Stimulated activated naive CD8-positive, alpha-beta T cell treated with anti-CD3 and anti-CD28 coated beads, Interleukin-15, Interleukin-2, amounts not matched to agents 100 U/mL and 50 U/mL, for 24 hours (primary cell): ENCODE measurements around the gene ZNF200.
"Not testable (repeated sequence)": the region's sequence is repeated elsewhere in the genome, so short reads cannot be mapped to it uniquely, and the experiment has no call there.

ENCODE experiments used
- ATAC-seq: fragments of 150-1000 bp; cut with Tn5 transposase; one replicate; pipeline ENCODE4 v1.10.0; 2021
- DNase-seq: peaks from one replicate; pipeline ENCODE4 v3.0.0; 2021

The ZNF200 gene

GRCh38 chr16:3252967-3253366, 18.0 kb upstream of the ZNF200 start:
- no peak for ATAC-seq
- DNase-seq = no peak

- ATAC-seq (no peak), DNase-seq (no peak)
These were observed 14.5 kb upstream of the ZNF200 start for GRCh38 chr16:3249451-3249850.

- DNase-seq = no peak
- no peak for ATAC-seq
These were observed 14.1 kb upstream of the ZNF200 start for GRCh38 chr16:3249020-3249419.

DNA sequence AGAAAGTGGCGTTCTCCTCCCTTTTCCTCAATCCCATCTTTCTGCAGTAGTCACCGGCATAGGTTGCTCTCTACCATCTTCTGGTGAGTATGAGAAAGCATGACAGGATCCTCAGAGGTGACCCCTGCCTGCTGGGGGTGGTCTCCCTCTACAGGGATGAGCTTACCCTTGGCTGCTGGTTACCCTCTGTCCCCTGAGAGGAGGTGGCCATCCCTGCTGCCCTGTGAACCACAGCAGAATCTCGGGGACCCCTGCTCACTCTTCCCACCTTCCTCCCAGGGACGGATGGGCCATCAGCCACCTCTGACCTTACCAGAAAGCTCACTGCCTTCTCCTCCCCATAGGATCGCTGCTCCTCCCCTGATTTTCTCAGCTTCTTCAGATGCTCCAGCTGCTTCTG, 13.6 kb upstream of the ZNF200 start:
- no peak for ATAC-seq
- DNase-seq = no peak

DNA sequence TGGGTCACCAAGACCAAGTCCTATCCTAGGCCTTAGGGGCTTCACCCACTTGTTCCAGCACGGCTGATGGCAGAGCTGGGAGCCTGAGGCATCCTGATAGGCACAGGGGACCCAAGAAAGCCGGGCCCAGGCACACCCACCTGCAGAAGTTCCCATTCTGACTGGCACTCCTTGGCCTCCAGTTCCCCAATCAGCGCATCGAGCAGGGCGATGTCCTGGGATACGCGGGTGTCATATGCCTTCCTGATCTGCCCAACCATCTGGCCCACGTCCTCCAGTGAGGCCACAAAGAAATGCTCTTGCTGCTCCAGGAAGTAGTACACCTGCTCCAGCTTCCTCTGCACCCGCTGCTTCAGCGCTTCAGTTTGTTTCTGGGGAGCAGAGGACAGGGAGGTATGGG, 11.9 kb upstream of the ZNF200 start:
- no peak for DNase-seq
- no peak for ATAC-seq

DNA sequence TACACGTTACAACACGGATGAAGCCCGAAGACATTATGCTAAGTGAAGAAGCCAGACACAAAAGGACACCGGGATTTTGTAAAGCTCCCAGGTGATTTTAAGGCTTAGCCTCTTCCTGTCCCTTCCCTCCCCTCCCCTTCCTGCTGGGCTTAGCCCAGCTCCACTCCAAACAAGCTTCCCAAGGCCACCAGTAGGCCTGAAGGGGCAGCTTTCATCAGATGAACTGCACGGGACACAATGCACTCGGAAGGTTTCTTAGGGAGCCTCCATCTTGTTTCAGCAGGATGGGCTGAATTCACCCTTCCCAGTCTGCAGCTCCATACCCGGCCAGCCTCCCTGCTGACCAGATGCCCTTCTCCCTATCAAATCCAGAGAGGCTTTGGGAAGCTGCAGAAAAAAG, 11.0 kb upstream of the ZNF200 start:
- no peak for DNase-seq
- no peak for ATAC-seq

- DNase-seq = no peak
- ATAC-seq = peak; percentile 75
These were observed 8.9 kb upstream of the ZNF200 start for GRCh38 chr16:3243882-3244281.

GRCh38 chr16:3242709-3243108, 7.8 kb upstream of the ZNF200 start:
- ATAC-seq (no peak), DNase-seq (no peak)

DNA sequence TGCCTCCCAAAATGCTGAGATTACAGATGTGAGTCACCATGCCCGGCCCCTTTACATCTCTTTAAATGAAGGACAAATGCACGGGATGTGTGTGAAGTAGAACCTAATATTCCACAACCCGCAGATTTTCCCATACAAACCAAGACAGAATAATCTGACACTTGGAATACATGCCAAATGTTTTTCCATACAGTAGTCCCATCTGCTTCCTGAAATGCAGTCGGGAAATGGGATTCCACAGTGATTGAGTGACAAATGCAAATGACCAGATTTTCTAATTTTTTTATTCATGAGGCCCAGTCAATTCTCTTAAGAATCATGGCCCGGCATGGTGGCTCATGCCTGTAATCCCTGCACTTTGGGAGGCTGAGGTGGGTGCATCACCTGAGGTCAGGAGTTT, 6.8 kb upstream of the ZNF200 start:
- DNase-seq (no peak), ATAC-seq (no peak)

- DNase-seq = peak; percentile 26
- no peak for ATAC-seq
These were observed 1.1 kb upstream of the ZNF200 start for GRCh38 chr16:3235856-3236669.

DNA sequence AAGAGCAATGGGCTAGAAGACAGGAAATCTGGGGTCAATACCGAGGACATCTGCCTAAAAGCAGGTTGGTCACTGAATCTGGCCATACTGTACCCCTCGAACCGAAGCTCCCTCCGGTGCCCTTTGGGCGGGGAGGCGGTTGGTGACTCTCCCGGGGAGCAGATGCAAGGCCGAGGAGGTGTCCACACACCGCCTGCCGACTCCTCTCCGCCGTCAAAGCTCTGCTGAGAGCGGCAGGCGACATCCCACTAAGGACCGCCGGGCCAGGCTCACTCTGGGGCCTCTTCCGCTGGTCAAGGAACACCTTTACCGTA, 458 bp downstream of the ZNF200 start:
- ATAC-seq (no peak), DNase-seq (no peak)

GRCh38 chr16:3223913-3224515, 10.9 kb downstream of the ZNF200 start:
- no peak for ATAC-seq
- no peak for DNase-seq

DNA sequence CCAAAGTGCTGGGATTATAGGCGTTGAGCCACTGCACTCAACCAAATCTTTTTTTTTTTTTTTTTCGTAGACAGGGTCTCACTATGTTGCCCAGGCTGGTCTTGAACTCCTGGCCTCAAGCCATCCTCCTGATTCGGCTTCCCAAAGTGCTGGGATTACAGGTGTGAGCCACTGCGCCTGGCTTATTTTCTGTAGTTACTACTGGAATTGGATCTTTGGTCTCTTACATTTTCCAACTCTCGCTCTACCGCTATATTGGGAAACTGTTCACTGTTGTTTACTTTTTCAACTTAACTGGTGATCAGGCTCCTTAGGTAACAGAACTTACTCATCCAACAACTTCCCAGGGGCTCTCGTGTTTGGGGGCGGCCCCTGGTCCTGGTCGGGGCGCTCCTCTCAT, 14.1 kb downstream of the ZNF200 start:
- DNase-seq (no peak), ATAC-seq (no peak)

DNA sequence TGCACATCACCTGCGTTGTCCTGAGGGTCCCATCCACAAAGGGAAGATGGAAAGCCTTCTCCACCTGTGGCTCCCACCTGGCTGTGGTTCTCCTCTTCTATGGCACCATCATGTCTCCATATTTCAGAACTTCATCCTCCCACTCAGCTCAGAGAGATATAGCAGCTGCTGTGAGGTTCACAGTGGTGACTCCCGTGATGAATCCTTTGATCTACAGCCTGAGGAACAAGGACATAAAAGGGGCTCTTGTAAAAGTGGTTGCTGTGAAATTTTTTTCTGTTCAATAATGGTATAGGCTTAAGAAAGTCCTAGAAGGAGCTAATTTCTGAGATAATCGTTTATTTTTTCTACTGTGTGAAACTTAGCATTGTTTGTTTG, 18.7 kb downstream of the ZNF200 start:
- no peak for ATAC-seq

DNA sequence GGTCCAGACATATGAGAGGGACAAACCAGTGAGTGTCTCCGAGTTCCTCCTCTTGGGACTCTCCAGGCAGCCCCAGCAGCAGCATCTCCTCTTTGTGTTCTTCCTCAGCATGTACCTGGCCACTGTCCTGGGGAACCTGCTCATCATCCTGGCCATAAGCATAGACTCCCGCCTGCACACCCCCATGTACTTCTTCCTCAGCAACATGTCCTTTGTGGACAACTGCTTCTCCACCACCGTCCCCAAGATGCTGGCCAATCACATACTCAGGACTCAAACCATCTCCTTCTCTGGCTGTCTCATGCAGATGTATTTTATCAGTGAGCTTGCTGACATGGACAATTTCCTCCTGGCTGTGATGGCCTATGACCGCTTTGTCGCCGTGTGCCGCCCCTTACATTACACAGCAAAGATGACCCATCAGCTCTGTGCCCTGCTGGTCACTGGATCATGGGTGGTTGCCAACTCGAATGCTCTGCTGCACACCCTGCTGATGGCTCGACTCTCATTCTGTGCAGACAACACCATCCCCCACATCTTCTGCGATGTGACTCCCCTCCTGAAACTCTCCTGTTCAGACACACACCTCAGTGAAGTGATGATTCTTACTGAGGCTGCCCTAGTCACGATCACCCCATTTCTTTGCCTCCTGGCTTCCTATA, 19.2 kb downstream of the ZNF200 start:
- DNase-seq (peak; percentile 21), ATAC-seq (peak; percentile 30)

More for the DNA sequence above, 18.7 kb downstream of the ZNF200 start:
- no peak for DNase-seq

DNA sequence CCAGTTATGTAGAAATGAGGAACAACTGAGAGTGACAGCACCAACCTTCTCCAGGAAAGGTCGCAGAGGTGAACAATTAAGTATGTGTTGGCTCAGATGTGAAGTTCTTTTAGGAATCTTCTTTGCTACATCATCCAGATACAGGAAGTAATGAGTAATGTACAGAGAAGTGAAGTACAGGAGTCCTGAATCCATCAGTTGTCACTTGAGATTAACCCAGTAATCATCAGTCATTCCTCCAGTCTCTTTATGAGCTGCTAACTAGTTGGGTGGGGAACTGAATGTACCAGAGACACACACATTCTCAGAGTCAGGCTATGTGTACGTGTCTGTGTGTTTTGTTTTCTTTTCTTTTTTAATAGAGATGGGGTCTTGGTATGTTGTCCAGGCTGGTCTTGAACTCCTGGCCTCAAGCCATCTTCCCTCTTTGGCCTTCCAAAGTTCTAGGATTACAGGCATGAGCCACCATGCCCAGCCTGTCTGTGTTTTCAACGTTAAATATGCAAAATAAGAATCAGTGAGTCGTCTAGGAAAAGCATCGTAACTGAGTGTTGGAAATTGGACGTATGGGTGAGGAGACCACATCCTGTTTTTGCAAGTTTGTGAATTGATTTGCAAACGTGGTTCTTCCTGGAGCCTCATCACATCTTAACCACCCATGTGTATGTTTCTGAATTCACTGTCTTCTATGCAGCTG, 19.9 kb downstream of the ZNF200 start:
- DNase-seq (no peak), ATAC-seq (peak; percentile 84)

- no peak for ATAC-seq
- DNase-seq = no peak
These were observed 22.4 kb downstream of the ZNF200 start for GRCh38 chr16:3212567-3212966.

GRCh38 chr16:3212006-3212405, 23.0 kb downstream of the ZNF200 start:
- no peak for DNase-seq
- no peak for ATAC-seq

DNA sequence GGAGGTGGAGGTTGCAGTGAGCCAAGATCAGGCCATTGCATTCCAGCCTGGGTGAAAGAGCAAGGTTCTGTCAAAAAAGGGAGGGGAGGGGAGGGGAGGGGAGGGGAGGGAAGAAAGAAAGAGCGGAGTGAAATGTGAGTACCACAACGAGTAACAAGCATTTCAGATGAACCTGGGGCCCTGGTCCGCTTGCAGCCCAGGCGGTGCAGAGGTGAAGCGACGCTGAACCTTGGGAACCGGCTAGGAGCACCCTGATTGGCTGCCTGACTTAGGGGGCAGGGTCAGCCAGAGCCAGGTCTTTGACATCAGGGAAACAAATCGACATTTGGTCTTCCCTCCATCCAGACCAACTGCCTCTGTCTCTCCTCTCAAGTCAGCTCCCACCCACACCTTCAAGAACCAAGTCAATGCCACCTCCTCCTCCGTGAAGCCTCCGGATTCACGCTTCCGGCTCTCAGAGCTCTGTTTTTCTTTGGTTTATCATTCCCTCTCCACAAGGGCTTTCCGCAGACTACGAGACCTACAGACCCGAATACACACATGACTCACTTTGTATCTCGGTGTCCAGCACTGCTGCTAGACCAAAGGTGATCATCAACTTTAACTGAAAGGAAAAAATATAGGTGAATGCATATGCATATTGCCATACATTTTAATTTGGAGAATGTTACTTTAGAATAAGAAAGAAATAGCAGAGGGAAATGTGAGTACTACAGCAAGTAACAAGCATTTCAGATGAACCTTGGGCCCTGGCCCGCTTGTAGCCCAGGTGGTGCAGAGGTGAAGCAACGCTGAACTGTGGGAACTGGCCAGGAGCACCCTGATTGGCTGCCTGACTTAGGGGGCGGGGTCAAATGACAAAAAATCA, 27.6 kb downstream of the ZNF200 start:
- DNase-seq (no peak), ATAC-seq (no peak)

- DNase-seq, ATAC-seq: not testable (repeated sequence)
These were observed 29.0 kb downstream of the ZNF200 start for GRCh38 chr16:3205939-3206338.

GRCh38 chr16:3202903-3203539, 31.9 kb downstream of the ZNF200 start:
- no peak for ATAC-seq

More at GRCh38 chr16:3202903-3203539, 31.9 kb downstream of the ZNF200 start:
- DNase-seq = no peak
